Pancreas (tissue), 10 donors: ENCODE results near the gene SGMS1. TPM values are rescaled to one million over a fixed set of nuclear protein-coding genes. Genes with fewer than 3 reads are reported as not detected.

Experiments used
- ATAC-seq, 4 donors: fragments of 200-7000 bp; cut with Tn5 transposase; one replicate each; pipeline versions ENCODE4 v1.8.0 to v1.9.1; 2020; ENCODE audit warnings: mild to moderate bottlenecking in 4 of 4, moderate library complexity in 4 of 4
- DNase-seq, 6 donors: peaks; one replicate each; pipeline ENCODE4 v3.0.0-alpha.2; 2020
- FAIRE-seq: peaks from 2 replicates; lab custom pipeline; 2012; peaks lifted over from hg19 to GRCh38; lab: Jason Lieb, UNC
- H3K27ac ChIP-seq, 4 donors: fragments of 200-600 bp; sonication (generic); 1 replicate in 3 of 4; 2 replicates in 1 of 4; pipeline versions ENCODE4 v1.5.0 to v1.8.0; 2020
- H3K27me3 ChIP-seq, 4 donors: fragments of 200-600 bp; one replicate each; pipeline ENCODE4 v1.8.0; 2021
- H3K36me3 ChIP-seq, 3 donors: fragments of 200-600 bp; sonication (generic) in 1 of 3; one replicate each; pipeline versions ENCODE4 v1.5.0 to v1.8.0; 2020 to 2021
- H3K4me1 ChIP-seq, 3 donors: fragments of 200-600 bp; one replicate each; pipeline ENCODE4 v1.8.0; 2021
- H3K4me3 ChIP-seq, 4 donors: fragments of 200-600 bp; sonication (generic) in 2 of 4; one replicate each; pipeline versions ENCODE4 v1.5.0 to v1.8.0; 2020 to 2021
- H3K9me3 ChIP-seq, 4 donors: fragments of 200-600 bp; one replicate each; pipeline ENCODE4 v1.8.0; 2021
- CTCF ChIP-seq, 4 donors: fragments of 200-600 bp; sonication (generic) in 3 of 4; IDR thresholded peaks; one replicate each; pipeline versions ENCODE4 v1.5.0 to v1.8.0; 2021; ENCODE audit warnings: antibody characterized with exemption in 4 of 4
- WGBS, 2 donors: extraction: QIAGEN DNeasy Blood & Tissue Kit; methylation state at CpG; one replicate each; pipeline ENCODE4 v1.1.7; 2013; 5-methylcytosine and 5-hydroxymethylcytosine counted together
- intact Hi-C, 3 donors: fragments of 100-400 bp; cut with DNase I; formaldehyde crosslinking; loops; one replicate each; pipeline versions ENCODE4 v1.11.1 to v1.14.2; 2022
- polyA plus RNA-seq, 2 donors: library from polyadenylated mRNA; stranded (reverse); fragments of 200-250 nt; gene quantifications; one replicate each; pipeline ENCODE4 v1.2.3, GENCODE V29; 2013
- total RNA-seq, 6 donors: library from RNA; stranded (reverse); fragmentation: NEBNext Ultra II Directional in 4 of 6; extraction: Animal tissue kit (Norgen Biotek cat#: 25700) in 4 of 6; gene quantifications; one replicate each; pipeline versions ENCODE4 v1.2.1 to v1.2.4, GENCODE V29; 2021 to 2023
- donor health status: healthy with polysubstance abuse.
- donor health status: DM: no; HTN: no; CAD: no; lungs with moderate emphysema.
- donor health status: DM: no; HTN: no; CAD: no.
- donor health status: control.
- donor health status: control.
- donor health status: Bipolar disorder and iron deficiency.
- donor health status: DM: yes; HTN: yes; CAD: no.
- donor health status: DM: no; HTN: no; CAD: no.
- donor health status: DM: no; HTN: no; CAD: no.
- donor health status: DM: yes; HTN: yes; CAD: no.

SGMS1 gene
- total and polyA plus RNA-seq, 8 donors: 4.8 to 21.6 (median 13.2) TPM

- WGBS, 2 donors: 68 to 80% methylated on average over 3 of the region's 3 CpGs
- peaks cover 21 to 56% (median 53%) of the 10 kb centered on the region in 3 donors for H3K4me1 ChIP-seq
These were observed 113.0 kb downstream of the SGMS1 start for GRCh38 chr10:50510517-50511473.

GRCh38 chr10:50508315-50509051 is 115.3 kb downstream of the SGMS1 start:
- H3K4me1 ChIP-seq: peaks cover 14 to 48% (median 46%) of the 10 kb centered on the region in 3 donors
- H3K36me3 ChIP-seq: no peaks in the 10 kb centered on the region
- FAIRE-seq: no peak
- peak; percentile 74 to 90 (median 83) for ATAC-seq
- no peak overlapping the region for H3K4me3 ChIP-seq
- peak in 1 of 6 donors; percentile 9 for DNase-seq
- no peak for TF ChIP-seq CTCF (IDR thresholded peaks at IDR 0.05)
- H3K27me3 ChIP-seq: no peaks in the 10 kb centered on the region
- intact Hi-C loops: no loop called here
- 93 to 94% methylated on average over 5 of the region's 5 CpGs for WGBS, 2 donors
- peak overlapping the region in 2 of 4 donors; percentile 43 to 54 for H3K27ac ChIP-seq
- H3K9me3 ChIP-seq: no peaks in the 10 kb centered on the region

More at GRCh38 chr10:50510517-50511473, 113.0 kb downstream of the SGMS1 start:
- intact Hi-C loops: no loop called here
- ATAC-seq: no peak
- peak overlapping the region in 2 of 4 donors; percentile 48 to 54 for H3K27ac ChIP-seq
- H3K9me3 ChIP-seq: no peaks in the 10 kb centered on the region
- H3K36me3 ChIP-seq: no peaks in the 10 kb centered on the region
- DNase-seq: no peak
- no peak overlapping the region for H3K4me3 ChIP-seq
- no peak for FAIRE-seq
- TF ChIP-seq CTCF (IDR thresholded peaks at IDR 0.05): no peak
- H3K27me3 ChIP-seq: no peaks in the 10 kb centered on the region

- 60 to 65% methylated on average over 5 of the region's 5 CpGs for WGBS, 2 donors
- Histone ChIP-seq H3K27ac (peak overlapping the region; percentile 9 to 54 (median 34)), H3K27me3 (no peaks in the 10 kb centered on the region), H3K4me1 (peaks cover 8 to 40% (median 38%) of the 10 kb centered on the region in 3 donors), H3K9me3 (no peaks in the 10 kb centered on the region), H3K36me3 (no peaks in the 10 kb centered on the region), H3K4me3 (no peak overlapping the region)
- peak; percentile 6 to 76 (median 52) for ATAC-seq
- TF ChIP-seq CTCF (IDR thresholded peaks at IDR 0.05): no peak
- FAIRE-seq: no peak
- intact Hi-C loops: no loop called here
- DNase-seq: peak in 2 of 6 donors; percentile 24 to 42
These were observed 116.7 kb downstream of the SGMS1 start for GRCh38 chr10:50506861-50507573.

GRCh38 chr10:50504389-50504788 is 119.4 kb downstream of the SGMS1 start:
- Histone ChIP-seq H3K9me3 (no peaks in the 10 kb centered on the region), H3K36me3 (no peaks in the 10 kb centered on the region), H3K27ac (no peak overlapping the region), H3K27me3 (no peaks in the 10 kb centered on the region), H3K4me1 (peaks cover 1 to 29% (median 28%) of the 10 kb centered on the region in 3 donors), H3K4me3 (no peak overlapping the region)
- 94 to 100% methylated on average over 1 of the region's 1 CpG for WGBS, 2 donors
- intact Hi-C loops: no loop called here
- ATAC-seq: no peak
- TF ChIP-seq CTCF (IDR thresholded peaks at IDR 0.05): no peak
- FAIRE-seq: no peak
- no peak for DNase-seq
